HG03135 (cell line): ENCODE data around the gene UCHL5.

Experiments used
- ATAC-seq: cut with Tn5 transposase; IDR thresholded peaks from one replicate; pipeline ENCODE4 v1.9.1; 2021; ENCODE audit warnings: mild to moderate bottlenecking, moderate library complexity; ENCODE audit not compliant: unreplicated experiment

The UCHL5 gene, protein sequence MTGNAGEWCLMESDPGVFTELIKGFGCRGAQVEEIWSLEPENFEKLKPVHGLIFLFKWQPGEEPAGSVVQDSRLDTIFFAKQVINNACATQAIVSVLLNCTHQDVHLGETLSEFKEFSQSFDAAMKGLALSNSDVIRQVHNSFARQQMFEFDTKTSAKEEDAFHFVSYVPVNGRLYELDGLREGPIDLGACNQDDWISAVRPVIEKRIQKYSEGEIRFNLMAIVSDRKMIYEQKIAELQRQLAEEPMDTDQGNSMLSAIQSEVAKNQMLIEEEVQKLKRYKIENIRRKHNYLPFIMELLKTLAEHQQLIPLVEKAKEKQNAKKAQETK

DNA sequence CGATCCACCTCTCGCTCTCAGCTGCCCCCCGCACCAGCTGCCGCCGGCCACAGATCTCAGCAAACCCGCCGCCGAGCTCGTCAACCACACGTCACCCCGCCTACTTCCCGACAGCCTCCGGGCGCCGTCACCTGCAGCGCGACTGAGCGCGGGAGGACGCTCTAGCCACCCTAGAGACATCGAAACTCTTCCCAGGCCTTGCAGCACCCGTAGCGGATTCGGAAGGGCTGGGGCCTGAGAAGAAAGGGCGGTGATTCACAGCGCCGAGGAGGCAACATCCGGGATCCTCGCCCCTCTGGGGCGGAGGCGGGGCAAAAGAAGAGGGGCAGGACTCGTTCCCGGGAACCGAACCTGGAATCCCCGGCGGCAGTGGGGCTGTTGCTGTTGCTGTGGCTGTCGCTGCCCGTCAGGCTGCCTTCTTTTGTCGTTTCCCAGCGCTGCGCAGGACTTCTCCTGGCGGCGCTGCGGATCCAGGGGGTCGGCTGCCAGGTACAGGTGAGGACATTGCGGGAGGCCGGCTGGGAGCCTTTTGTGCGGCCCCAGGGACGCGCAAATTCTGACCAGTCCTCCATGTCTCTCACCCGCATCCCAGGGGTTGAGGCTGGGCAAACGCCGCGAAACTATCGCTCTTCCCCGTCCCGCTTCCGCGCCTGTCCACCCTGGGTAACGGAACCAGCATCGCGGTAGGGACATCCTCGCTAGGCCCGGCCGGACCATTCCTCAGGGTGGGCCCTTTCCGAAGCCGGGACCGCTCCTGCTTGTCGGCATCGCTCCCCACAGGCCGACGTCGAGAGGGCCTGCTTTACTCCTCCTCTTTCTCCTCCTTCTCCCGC is at the start of gene UCHL5, which contains the start of gene RO60:
UCHL5 (minus strand) TSS at position 79 of the 833 bp plus-strand sequence. CDS start 100 bp downstream, outside the sequence.
RO60 (plus strand) TSS at position 331 of the 833 bp plus-strand sequence. CDS start 9,443 bp downstream, outside the sequence.
- peak; percentile 96 for ATAC-seq

DNA sequence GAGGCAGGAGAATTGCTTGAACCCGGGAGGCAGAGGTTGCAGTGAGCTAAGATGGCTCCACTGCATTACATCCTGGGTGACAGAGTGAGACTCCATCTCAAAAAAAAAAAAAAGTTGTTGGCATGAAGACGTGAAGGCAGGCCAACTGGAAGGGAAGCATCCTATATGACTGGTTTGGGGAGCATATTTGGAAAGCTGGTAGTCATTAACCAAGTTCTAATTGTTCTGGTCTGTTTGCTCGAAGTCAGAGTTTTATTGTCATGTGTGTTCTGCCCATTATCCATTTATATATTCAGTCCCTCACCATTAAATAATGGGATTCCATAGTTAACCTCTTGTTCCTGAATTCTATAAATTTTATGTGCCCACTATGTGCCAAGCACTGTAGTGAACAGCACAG is 49.3 kb upstream of the UCHL5 start:
- no peak for ATAC-seq

DNA sequence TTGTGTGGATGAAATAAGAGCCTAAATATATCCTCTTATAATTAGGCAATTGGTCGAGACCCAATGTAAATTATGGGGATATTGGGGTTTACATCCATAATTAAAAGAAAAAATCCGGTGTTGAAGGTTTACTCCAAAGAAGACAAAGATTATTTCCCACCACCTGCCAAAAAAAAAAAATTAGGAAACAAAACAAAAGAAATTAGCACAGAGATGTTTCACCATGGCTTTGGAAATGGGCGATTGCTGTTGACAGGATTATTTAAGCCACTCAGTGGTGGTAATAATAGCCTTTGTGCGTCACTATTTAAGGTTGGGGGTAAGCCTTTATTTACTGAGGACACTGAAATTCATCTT is 46.6 kb upstream of the UCHL5 start:
- no peak for ATAC-seq

DNA sequence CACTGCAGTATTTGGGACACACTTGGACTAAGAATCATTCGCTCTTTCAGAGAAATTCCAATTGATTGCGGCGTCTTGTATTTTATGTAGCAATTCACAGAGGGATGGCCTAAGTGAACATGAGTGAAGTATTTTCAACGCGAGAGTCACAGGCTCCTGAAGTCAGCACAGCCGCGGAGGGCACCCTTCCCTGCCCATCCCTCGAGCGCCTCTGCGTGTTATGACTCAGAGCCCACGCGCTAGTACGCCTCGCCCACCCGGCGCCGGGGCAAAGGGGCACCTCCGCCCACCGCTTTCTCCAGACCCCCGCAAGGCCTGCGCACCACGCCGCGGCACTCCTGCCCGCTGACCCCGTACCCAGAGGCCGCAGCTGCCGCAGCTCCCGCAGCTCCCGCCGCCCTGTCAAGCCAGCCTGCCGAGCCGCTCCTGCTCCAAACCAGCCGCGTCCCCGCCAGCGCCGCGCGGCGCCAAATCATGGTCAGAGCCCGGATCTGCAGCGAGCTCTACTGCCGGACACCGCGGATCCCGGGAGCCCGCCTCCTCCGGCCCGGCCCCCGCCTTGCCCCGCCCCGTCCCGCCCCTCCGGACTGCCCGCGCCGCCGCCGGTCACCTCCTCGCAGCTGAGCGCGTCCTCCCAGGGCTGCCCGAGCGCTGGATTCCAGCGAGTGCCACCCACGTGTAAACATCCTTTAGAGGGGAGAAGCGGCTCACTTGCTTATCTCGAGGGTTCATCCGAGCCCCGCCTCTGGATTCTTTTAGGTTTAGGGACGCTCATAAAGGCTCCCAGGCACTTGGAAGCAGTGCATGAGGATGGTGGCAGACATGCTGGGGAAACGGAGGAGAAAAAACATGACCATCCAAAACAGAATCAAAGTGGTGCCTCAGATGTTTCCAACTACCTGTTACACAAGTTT is 46.0 kb upstream of the UCHL5 start, which contains the start of gene GLRX2:
GLRX2 (minus strand) TSS at position 508 of the 914 bp plus-strand sequence; CDS start at position 476, 32 bp downstream.
- peak; percentile 92 for ATAC-seq

DNA sequence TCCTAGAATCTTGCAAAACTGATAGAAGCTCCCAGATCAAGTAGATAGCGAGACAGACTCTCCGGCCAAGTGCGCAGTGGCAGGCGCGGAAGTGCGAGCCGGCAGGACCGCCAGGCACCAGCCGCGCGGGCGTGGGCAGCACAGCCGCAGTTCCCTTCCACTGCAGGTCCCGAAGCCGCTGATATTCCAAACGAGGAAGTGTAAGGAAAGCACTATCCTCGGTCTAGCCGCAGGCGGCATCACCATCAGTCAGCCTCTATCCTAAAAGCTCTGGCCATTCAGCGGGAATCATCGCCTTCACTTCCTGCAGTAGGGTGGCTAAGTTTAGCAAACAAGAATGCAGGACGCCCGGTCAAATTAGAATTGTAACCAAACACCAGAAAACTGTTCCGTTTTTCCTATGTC is 45.3 kb upstream of the UCHL5 start:
- ATAC-seq = peak; percentile 46

DNA sequence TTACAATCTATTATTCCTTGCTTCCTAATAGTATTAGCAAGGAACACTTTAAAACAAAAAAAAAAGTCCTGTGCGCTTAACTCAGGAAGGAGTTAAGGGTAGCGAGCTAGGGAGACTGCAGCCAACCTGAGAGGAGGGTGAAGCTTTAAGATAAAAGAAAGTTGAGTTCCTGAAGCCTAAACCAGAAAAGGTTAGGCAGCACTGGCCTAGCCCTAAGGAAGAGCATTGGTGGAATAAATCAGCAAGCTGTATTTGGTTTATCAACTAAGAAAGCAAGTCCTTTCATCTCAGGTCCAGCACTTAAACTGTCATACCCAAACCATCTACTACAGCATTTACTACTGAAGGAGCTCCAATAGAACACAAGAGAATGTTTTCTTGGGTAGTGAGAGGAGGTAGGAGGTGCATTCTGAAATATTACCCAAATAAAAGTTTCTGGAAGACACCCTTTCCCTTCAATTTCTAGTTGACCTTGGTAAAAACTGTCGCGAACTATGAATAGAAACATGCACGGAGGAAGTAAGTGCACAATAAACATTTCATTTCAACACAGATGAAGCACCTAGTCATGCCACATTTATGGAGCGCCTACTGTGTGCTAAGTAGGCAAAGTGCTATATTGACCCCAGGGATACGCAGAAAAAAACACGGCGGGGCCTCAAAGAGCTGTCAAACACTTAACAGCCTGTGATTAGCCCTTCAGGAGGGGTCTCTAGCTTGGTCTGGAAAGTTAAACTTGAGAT is 44.8 kb upstream of the UCHL5 start:
- ATAC-seq = no peak

DNA sequence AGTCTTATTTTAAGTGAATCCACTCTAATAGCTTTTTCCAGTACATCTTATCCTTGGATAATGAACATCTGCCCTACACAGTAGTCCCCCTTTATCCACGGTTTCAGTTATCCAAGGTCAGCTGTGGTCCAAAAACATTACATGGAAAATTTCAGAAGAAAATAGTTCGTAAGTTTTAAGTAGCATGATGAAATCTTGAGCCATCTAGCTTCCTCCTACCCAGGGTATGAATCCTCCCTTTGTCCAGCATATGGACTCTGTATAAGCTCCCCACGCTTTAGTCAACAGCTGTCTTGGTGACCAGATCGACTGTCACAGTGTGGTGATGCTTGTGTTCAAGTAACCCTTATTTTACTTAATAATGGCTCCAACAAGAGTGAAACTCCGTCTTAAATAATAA is 43.5 kb upstream of the UCHL5 start:
- ATAC-seq = no peak

DNA sequence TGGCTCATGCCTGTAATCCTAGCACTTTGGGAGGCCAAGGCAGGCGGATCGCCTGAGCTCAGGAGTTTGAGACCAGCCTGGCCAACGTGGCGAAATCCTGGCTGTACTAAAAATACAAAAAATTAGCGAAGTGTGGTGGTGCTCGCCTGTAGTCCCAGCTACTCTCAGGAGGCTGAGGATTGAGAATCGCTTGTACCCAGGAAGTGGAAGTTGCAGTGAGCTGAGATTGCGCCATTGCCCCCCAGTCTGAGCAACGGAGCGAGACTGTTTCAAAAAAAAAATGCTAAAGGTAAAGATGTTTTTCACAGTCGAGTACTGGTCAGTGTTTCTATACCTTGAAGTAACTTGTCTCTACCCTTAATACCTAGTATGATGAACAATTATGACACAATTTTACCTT is 35.0 kb upstream of the UCHL5 start:
- no peak for ATAC-seq

DNA sequence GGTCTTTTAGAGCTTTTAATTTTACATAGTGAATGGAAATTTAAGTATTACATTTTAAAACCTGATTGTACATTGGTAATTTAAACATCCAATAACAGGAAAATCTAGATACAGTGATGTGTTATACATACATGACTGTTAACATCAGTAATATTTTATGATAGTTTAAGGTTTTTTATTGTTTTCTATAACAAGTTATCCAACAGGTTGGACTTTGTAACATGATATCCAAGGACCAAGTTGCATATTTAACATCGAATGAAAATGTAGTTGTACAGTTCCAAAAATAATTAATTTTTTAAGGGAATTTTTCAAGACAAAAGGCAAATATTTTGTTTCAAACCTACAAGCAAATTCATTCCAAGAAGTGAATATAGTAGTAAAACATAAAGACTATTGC is 31.7 kb upstream of the UCHL5 start:
- ATAC-seq = no peak

DNA sequence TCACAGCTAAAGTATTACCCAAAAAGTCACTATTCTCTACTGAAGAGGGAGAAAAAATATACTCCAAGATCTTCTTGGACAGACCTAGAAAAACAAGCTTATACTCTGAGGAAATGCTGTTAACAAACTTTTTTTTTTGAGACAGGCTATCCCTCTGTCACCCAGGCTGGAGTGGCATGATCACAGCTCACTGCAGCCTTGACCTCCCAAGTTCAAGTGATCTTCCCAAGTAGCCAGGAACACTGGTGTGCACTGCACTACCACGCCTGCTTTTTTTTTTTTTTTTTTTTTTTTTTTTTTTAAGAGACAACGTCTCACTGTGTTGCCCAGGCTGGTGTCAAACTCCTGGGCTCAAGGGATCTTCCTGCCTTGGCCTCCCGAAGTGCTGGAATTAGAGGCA is 28.7 kb upstream of the UCHL5 start:
- no peak for ATAC-seq

DNA sequence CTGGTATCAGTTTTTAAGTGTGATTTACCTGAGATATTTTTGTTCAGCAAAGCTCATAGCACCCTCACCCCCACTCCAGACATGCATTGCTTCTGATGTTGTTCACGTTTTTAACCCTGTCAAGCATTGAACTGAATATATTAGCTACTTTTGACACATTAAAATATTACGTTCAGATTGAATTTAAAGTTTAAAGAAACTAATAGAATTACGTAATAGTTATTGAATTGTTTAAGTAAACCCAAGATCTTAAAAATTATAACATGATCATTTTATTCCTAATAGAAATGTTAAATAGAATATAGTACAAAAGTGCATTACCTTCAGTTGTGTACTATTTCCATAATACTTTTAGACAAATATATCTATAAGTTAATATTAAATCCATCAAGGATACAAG is 27.2 kb upstream of the UCHL5 start:
- no peak for ATAC-seq

DNA sequence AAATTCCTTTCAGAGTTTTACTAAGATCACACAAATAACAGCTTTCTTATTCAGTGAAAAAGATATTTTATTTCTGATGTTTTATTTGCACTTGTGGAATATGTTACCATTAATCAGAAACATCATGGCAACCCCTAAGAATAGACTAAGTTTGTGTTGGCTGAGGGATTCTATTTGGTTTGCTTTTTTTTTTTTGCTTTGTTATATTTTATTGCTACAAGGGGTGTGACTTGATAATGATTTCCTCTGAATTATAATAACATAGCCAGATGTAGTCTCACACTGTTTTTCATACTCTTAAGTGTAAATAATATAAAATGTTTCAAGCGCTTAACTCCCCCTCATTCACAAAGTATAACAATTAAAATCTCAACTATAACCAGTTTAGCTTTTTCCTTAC is 26.1 kb upstream of the UCHL5 start:
- no peak for ATAC-seq

DNA sequence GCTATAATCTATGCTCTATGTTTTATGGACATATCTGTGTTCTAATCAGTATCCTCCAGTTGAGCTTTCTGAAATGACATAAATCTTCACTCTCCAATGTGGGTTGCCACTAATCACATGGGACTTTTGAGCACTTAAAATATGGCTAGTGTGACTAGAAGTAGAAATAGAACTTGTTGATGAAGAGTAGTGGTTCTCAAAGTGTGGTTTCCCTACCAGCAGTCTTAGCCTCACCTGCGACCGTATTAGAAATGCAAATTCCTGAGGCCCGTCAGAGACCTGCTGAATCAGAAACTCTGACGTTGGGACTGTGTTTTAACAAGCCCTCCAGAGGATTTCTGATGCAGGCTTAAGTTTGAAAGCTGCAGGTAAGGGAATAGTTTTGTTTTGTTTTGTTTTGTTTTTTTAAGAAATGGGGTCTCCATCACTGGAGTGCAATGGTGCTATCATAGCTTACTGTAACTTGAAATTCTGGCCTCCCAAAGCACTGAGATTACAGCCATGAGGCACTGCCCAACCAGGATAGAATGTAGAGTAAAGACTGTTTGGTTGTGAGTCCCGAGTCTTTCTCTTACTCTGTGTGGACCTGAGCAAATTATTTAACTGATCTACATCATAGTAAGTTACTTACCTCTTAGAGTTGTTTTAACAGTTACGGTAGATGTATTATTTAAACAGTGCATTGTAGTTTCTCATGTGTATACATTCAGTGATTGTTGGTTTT is 24.4 kb upstream of the UCHL5 start:
- ATAC-seq = peak; percentile 93

DNA sequence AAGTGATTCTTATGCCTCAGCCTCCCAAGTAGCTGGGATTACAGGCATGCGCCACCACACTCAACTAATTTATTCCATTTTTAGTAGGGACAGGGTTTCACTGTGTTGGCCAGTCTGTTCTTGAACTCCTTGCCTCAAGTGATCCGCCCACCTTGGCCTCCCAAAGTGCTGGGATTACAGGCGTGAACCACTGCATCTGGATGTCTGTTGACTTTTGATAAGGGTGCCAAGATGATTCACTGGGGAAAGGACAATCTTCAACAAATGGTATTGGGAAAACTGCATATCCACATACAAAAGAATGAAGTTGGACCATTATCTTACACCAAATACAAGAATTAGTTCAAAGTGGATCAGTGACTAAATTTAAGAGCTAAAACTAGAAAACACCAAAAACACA is 20.0 kb upstream of the UCHL5 start:
- no peak for ATAC-seq

DNA sequence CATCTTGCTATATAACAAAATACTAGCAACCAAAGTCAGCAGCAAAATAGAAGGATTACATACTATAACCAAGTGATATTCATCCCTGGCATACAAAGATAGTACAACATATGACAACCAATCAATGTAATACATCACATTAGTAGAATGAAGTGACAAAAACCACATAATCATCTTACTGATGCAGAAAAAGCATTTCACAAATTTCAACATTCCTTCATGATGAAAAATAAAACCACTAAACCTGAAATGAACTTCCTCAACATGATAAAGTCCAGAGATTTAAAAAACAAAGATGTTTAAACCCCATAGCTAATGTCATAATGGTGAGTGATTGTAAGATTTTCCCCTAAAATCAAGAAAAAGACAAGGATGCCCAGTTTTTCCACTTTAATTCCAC is 18.8 kb upstream of the UCHL5 start:
- ATAC-seq = no peak

DNA sequence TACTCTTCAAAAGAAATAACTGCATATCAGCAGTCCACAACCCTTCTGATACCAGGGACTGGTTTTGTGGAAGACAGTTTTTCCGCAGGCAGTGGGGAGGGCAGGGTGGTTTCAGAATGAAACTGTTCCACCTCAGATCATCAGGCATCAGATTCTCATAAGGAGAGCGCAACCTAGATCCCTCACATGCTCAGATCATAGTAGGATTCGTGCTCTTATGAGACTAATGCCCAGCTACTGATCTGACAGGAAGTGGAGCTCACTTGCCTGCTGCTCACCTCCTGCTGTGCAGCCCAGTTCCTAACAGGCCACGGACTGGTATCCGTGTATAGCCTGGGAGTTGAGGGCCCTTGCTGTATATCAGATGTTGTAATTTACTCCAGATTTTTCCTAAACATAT is 11.8 kb upstream of the UCHL5 start:
- ATAC-seq = no peak

DNA sequence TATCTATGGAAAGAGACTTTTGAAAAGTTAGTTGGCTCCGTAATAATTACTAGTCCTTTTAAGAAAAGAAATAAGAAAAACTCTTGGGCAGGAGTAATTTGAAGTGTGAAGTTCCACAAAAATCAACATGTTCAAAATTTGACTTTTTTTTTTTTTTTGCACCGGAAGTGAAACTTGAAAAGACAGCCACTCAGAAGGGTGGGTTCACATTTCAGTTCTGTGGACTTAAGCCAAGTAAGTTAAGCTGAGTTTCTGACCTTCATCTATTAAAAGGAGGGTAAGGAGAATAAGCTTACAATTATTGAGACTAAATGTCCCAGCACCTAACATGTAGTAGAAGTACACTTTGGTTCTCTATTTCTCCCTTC is 11.2 kb upstream of the UCHL5 start:
- ATAC-seq = no peak

DNA sequence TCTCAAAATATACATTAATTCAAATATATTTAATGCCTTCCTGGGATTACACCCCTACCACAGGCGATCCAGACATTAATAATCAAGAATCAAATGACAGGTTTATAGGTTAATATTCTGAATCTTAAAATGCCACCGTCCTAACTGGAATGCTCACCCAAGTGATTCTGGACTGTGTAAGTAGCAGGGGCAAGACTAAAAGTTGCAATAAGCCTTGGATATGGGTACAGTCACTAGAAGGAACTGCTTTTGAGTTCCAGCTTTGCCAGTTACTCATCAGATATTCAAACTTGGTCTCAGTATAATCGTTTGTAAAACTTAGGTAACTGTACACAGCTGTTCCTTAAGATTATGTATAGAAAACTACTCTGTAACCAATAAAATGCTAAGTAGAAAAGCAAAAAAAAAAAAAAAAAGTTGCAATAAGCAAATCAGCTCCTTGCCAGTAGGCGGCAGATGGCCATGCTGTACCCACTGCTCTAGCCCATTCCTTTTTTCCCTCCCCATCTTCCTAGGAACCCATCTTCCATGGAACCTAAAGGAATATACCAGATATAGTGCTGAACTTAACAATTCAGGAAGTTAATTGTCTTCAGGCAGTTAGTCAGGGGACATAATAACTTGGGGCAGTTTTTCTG is 10.7 kb upstream of the UCHL5 start:
- ATAC-seq = no peak

DNA sequence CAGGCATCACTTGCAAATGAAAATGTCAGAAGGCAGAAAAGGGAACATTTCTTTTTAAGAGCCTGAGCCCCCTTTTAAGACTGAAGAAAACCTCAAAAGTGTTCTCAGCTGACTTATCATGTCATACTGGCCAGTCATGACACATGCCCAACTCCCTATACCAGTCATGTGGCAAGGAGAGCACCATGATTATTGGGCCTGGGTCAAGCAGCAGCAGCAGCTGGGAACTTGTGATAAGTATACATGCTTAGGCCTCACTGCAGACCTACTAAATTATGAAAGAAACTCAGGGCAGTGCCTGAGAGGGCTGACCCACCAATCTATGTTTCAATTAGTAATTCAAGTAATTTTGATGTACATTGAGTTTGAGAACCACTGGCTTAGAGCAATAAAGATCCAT is 8.9 kb upstream of the UCHL5 start:
- ATAC-seq = no peak
